AG04450 (cell line): ENCODE measurements around the gene ENHO. TPM values are rescaled to one million over a fixed set of nuclear protein-coding genes. Genes with fewer than 3 reads are reported as not detected.

Experiments
- CTCF ChIA-PET: fragments of 300-600, 350-600 bp; formaldehyde crosslinking; extraction: SDS; loops from one replicate; lab custom pipeline; 2022; ENCODE audit warnings: antibody characterized with exemption, inconsistent platforms; lab: Charles Lee
- POLR2A ChIA-PET: fragments of 350-600 bp; formaldehyde crosslinking; extraction: SDS; loops from one replicate; lab custom pipeline; 2021; ENCODE audit warnings: antibody characterized with exemption, inconsistent platforms; lab: Yijun Ruan, JAX
- DNase-seq: peaks from one replicate; pipeline ENCODE4 v3.0.0-alpha.2; 2011; ENCODE audit warnings: low read depth, low spot score
- H3K27ac ChIP-seq: one replicate; pipeline ENCODE4 v1.5.1; 2012; ENCODE audit warnings: low read depth, low read length, control low read depth
- H3K27me3 ChIP-seq: one replicate; pipeline ENCODE4 v1.6.0; 2012; ENCODE audit warnings: low read length; ENCODE audit not compliant: control insufficient read depth, insufficient read depth
- H3K4me3 ChIP-seq: 2 replicates; pipeline ENCODE4 v1.5.1; 2011; ENCODE audit warnings: mild to moderate bottlenecking, low read depth, low read length, control low read depth
- H3K9me3 ChIP-seq: 2 replicates; pipeline ENCODE4 v1.5.1; 2012; ENCODE audit warnings: low read length; ENCODE audit not compliant: control insufficient read depth, insufficient read depth
- polyA plus RNA-seq: library from polyadenylated mRNA; depleted of rRNA; stranded (reverse); fragments of >200 nt; gene quantifications from 2 replicates; pipeline ENCODE4 v1.2.3, GENCODE V29; 2011
- TF ChIP-seq, protein P1 (sequence below): IDR thresholded peaks from 2 replicates; pipeline ENCODE4 v1.5.1; 2011; ENCODE audit warnings: low read depth, low read length, control low read depth, inconsistent platforms

Gene ENHO
- polyA plus RNA-seq, 1 experiment: not detected

DNA sequence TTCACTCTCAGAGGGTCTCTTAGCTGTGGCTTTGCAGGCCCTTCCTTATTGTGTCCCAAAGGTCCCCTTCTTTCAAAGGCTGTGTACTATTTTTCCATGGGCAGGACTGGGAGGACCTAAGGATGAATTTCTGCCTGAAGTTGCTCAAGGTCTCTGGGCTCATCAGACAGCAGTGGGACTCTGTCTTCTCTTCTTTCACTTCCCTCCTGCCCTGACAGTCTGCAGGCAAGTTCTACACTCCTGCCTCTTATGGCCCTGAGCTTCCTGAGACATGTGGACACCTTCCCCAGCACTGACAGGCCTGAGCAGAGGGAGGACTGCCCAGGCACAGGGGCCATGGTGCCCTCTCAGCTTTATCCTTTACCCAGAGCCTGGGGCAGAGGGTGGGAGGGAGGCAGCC, 14.8 kb downstream of the ENHO start:
- no peak for DNase-seq
- POLR2A ChIA-PET: no interaction called here
- Histone ChIP-seq H3K27me3 (peaks cover 55% of the 10 kb centered on the region), H3K4me3 (no peak overlapping the region), H3K9me3 (no peaks in the 10 kb centered on the region), H3K27ac (no peak overlapping the region)
- CTCF ChIA-PET: no interaction called here
- TF ChIP-seq, protein P1, sequence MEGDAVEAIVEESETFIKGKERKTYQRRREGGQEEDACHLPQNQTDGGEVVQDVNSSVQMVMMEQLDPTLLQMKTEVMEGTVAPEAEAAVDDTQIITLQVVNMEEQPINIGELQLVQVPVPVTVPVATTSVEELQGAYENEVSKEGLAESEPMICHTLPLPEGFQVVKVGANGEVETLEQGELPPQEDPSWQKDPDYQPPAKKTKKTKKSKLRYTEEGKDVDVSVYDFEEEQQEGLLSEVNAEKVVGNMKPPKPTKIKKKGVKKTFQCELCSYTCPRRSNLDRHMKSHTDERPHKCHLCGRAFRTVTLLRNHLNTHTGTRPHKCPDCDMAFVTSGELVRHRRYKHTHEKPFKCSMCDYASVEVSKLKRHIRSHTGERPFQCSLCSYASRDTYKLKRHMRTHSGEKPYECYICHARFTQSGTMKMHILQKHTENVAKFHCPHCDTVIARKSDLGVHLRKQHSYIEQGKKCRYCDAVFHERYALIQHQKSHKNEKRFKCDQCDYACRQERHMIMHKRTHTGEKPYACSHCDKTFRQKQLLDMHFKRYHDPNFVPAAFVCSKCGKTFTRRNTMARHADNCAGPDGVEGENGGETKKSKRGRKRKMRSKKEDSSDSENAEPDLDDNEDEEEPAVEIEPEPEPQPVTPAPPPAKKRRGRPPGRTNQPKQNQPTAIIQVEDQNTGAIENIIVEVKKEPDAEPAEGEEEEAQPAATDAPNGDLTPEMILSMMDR: no peak

DNA sequence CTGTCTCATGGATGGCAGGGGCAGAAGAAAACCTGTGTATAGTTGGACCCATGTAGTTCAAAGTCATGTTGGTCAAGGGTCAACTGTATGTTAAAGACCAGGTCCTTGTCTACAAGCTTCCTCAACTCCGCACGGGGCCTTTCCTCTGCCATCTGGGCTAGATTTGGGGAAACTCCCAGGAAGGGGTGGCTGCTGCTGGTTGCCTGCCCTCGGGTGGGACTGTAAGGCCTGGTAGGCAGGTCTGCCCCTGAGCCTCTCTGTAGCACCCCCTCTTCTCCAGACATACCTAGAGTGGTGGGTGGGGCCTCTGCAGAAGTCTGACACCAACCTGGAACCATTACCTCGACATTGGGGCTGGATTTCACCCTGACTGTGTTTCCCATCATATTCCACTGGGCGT, 15.2 kb downstream of the ENHO start:
- no peak overlapping the region for H3K4me3 ChIP-seq
- CTCF ChIA-PET: no interaction called here

DNA sequence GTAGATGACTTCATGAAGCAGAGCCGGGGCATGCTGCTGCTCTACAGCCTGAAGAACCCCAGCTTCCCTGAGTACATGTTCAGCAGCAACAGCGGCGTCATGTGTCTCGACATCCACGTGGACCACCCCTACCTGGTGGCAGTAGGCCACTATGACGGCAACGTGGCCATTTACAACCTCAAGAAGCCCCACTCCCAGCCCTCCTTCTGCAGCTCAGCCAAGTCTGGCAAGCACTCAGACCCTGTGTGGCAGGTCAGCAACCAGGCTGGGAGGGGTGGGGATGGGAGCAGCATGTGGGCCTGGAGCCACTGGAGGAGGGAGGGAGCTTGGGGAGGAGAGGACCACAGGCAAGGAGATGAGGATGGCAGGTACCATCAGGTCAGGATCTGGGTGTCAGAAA, 16.2 kb downstream of the ENHO start:
- Histone ChIP-seq H3K27ac (no peak overlapping the region), H3K4me3 (no peak overlapping the region), H3K9me3 (no peaks in the 10 kb centered on the region), H3K27me3 (peaks cover 54% of the 10 kb centered on the region)
- DNase-seq: no peak
- ChIA-PET POLR2A (no interaction called here), CTCF (no interaction called here)
- TF ChIP-seq, protein P1: no peak

More for the DNA sequence above, 15.2 kb downstream of the ENHO start:
- POLR2A ChIA-PET: no interaction called here
- no peak overlapping the region for H3K27ac ChIP-seq
- TF ChIP-seq, protein P1: no peak
- H3K9me3 ChIP-seq: no peaks in the 10 kb centered on the region
- peaks cover 55% of the 10 kb centered on the region for H3K27me3 ChIP-seq
- DNase-seq: no peak

- Histone ChIP-seq H3K4me3 (no peak overlapping the region), H3K27ac (no peak overlapping the region), H3K9me3 (no peaks in the 10 kb centered on the region), H3K27me3 (peaks cover 46% of the 10 kb centered on the region)
- no peak for DNase-seq
- ChIA-PET CTCF (interaction anchor here (0.7 to 0.9 kb wide), 2 partner anchors 98 to 101 kb away, joined by 3 to 4 read pairs; no protein-coding TSS in a partner anchor), POLR2A (interaction anchor here (0.5 kb wide), 1 partner anchor 65 kb away, joined by 3 read pairs; no protein-coding TSS in a partner anchor)
- TF ChIP-seq, protein P1: no peak
These were observed 17.2 kb downstream of the ENHO start for GRCh38 chr9:34505370-34506120.

DNA sequence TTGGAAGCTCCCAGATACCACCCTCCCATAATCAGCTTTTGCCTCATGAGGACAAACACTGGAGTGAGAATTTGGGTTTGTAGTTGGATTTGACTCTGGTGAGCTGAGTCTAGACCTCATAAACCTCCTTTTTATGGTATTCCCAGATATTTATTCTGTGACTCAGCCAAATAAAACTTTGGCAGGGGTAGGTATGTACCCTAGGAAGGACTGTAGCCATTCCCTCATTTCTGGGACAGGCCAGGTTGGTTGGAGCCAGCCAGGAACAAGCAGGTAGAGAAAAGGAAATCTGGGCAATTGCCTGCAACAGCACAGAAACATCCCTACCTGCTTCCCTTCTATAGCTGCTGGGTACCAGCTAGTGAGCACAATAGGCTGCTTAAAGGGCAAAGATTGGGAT, 19.4 kb downstream of the ENHO start:
- no peak for DNase-seq
- no peak overlapping the region for H3K4me3 ChIP-seq

More for the DNA sequence above, 19.4 kb downstream of the ENHO start:
- no peaks in the 10 kb centered on the region for H3K9me3 ChIP-seq
- peaks cover 49% of the 10 kb centered on the region for H3K27me3 ChIP-seq
- POLR2A ChIA-PET: no interaction called here
- TF ChIP-seq, protein P1: no peak
- CTCF ChIA-PET: interaction anchor here (1.7 to 9.5 kb wide), 4 partner anchors 66 to 100 kb away, joined by 9 to 139 read pairs (median 40); no protein-coding TSS in a partner anchor
- no peak overlapping the region for H3K27ac ChIP-seq
